GM18907 (cell line): Measurements from ENCODE around the gene B3GNT7.
"Not testable (repeated sequence)": the region's sequence is repeated elsewhere in the genome, so short reads cannot be mapped to it uniquely, and the experiment has no call there.

Source experiments
- ATAC-seq: cut with Tn5 transposase; IDR thresholded peaks from one replicate; pipeline ENCODE4 v1.9.1; 2021; ENCODE audit warnings: mild to moderate bottlenecking, moderate library complexity; ENCODE audit not compliant: unreplicated experiment

B3GNT7 gene

GRCh38 chr2:231364961-231365810, 30.3 kb upstream of the B3GNT7 start:
- ATAC-seq: no peak

DNA sequence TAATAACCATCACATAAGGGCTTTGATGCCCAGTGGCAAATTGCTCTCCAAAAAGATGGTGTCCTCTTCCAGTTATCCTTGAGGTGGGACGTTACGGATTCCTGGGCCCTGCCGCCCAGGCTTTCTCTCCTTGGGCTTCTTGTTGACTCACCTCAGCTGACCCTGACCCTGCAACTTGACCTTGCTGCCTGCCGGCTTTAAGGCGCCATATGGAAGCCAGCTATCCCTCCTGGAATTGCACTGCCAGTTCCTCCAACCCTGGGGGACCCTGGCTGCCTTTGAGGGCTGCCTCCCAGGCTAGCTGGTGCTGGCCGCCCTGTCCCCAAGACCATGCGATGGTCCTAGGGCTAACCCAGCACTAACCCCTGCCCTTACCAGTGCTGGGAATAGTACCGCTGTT, 28.3 kb upstream of the B3GNT7 start:
- no peak for ATAC-seq

GRCh38 chr2:231369580-231370428, 25.7 kb upstream of the B3GNT7 start:
- no peak for ATAC-seq

- ATAC-seq: no peak
Measured at GRCh38 chr2:231370429-231370748, 25.1 kb upstream of the B3GNT7 start.

DNA sequence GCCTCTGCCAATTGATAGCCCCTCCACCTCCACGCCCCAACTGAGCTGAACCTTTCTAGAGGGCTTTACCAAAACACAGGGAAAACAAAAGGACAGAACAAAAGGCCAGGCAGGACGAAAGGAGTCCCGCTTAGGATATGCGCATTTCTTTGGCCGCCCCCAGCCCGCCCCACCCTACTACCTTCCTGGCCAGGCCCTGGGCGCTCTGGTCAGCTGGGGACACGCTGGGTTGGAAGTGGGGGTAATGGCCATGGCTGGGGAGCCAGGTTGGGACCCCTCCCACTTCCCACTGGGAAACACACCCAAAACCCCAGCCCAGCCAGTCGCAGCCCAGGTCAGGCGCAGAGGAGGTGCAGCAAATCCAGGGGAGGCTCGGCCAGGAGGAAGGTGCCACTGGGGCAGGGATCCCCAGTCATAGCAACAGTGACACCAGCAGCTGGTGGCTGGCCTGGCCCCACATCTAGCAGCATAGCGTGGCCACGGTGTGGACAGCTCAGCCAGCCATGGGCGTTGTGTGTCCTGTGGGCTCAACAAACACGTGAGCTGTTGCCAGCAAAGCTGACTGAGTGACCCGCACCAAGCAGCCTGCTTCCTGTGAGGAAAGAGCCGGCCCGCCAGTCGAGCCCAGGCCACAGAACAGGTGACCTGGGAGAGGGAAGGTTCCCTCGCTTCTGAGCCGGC, 24.6 kb upstream of the B3GNT7 start:
- no peak for ATAC-seq

DNA sequence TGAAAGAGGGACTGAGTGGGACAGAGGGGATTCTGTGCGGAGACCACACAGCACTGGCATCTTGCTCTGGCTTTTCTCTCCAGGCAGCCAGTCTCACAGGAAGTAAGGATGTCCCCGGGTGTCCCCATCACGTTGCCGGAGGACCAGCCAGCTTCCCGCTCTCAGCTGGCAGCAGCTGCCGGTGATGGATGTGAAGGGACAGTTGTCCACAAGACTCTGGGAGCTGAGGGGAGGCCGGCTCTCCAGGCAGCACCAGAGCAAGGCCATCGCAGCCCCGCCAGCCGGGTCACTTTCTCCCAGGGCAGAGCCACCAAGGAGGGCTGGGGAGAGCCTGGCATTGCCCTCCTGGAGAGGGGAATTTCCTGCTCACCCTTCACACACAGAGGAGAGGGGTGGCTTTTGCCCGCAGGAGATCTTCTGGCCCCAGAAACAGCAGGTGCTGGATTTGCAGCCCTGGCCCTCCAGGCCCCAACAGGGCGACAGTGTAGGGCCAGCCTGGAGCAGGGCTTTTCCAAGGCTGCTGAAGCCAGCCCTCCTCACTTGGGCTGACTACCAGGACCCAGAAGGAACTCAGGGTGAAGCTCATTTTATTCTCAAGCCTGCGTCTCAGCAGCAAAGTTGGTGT, 24.0 kb upstream of the B3GNT7 start:
- ATAC-seq: no peak

GRCh38 chr2:231372326-231372725, 23.2 kb upstream of the B3GNT7 start:
- ATAC-seq: no peak

GRCh38 chr2:231373184-231373583, 22.3 kb upstream of the B3GNT7 start:
- ATAC-seq: no peak

DNA sequence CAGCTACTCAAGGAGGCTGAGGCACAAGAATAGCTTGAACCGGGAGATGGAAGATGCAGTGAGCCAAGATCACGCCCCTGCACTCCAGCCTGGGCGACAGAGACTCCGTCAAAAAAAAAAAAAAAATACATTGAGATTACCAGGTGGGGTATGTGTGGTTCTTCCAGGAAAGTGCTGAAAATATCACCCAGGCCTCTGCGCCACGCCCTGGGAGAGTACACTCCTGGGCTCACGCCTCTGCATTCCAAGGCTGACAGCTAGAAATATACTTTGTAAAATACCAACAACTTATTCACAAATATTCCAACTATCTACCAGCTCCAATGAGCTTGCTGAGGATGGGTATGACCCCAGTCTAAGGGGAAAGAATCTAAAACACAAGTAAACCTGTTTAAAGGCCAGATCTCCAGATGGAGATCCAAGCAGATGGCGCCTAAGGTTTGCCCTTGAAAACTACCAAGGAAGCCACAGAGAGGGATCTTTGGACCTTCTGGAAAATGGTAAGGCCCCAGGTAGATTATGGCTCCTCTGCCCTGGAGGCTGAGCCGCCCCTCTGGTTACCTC, 21.6 kb upstream of the B3GNT7 start:
- no peak for ATAC-seq

DNA sequence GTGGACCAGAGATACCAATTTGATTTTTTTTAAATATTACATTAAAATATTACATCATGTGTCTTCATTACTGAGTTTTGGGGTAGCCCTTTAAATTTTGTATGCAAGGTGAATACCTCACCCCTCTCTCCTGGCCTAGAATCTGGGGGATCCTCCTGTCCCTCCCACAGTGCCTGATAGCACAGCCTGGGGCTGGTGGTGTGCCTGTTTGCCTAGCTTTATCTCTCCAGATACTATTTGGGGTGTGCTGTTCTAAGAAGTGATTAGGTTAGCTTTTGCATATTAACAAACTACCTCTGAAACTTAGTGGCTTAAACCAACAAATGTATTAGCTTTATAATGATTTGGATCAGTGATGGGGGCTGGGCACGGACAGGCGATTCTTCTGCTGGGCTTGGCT, 20.7 kb upstream of the B3GNT7 start:
- ATAC-seq: no peak

DNA sequence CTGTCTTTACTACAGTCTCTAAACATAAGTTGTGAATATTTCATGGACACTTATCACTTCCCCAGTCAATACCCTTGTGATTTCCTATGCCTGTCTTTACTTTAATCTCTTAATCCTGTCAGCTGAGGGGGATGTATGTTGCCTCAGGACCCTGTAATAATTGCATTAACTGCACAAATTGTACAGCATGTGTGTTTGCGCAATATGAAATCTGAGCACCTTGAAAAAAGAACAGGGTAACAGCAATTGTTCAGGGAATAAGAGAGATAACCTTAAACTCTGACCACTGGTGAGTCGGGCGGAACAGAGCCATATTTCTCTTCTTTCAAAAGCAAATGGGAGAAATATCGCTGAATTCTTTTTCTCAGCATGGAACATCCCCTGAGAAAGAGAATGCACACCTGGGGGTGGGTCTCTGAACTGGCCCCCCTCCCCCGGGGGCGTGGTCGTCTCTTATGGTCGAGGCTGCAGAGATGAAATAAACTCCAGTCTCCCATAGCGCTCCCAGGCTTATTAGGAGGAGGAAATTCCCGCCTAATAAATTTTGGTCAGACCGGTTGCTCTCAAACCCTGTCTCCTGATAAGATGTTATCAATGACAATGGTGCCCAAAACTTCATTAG, 19.4 kb upstream of the B3GNT7 start:
- ATAC-seq: not testable (repeated sequence)

DNA sequence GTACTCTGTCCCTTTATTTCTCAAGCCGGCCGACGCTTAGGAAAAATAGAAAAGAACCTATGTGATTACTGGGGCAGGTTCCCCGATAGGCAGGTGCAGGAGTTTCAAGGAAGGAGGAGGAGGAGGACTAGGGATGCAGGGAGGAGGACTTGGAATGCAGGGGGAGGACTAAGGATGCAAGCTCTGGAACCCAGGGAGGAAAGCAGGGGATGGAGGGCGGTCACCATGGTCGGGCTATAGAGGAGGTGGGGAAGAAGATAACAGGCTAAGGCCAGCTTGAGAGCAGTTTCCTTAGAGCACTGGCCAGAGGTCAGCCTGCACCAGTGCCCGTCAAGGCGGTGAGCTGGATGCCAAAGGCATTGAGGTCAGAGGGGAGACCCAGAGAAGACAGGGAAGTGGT, 18.7 kb upstream of the B3GNT7 start:
- no peak for ATAC-seq

DNA sequence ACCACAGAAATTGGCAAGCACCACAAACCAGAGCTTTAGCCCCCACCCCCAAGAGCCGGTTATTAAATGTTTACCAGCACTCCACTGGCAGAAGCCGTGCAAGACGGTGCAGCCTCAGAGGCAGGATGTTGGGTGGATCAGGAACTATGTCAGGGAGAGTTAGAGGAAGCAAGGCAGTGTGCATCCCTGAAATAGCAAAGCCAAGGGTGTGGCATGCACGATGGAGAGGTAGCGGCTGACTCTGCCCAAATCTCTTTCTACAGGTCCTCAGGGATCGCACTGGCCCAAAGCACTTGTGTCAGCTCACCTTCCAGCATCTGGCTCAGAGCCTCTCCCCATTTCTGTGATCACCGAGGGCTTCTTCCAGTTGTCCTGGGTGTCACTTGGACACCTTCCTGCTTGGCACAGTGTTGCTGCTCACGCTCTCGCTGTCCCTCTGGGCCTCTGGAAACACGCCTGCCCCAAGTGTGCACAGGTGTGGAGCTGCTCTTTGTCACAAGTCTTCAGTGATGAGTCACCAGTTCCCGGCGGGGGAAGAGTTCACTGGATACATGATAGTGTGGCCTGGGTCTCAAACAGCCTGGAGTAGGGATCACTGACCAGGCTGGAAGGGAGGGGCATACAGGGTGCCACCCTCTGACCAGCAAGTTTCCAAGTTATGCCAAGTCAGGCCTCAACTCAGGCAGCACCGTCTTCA, 17.3 kb upstream of the B3GNT7 start:
- no peak for ATAC-seq

DNA sequence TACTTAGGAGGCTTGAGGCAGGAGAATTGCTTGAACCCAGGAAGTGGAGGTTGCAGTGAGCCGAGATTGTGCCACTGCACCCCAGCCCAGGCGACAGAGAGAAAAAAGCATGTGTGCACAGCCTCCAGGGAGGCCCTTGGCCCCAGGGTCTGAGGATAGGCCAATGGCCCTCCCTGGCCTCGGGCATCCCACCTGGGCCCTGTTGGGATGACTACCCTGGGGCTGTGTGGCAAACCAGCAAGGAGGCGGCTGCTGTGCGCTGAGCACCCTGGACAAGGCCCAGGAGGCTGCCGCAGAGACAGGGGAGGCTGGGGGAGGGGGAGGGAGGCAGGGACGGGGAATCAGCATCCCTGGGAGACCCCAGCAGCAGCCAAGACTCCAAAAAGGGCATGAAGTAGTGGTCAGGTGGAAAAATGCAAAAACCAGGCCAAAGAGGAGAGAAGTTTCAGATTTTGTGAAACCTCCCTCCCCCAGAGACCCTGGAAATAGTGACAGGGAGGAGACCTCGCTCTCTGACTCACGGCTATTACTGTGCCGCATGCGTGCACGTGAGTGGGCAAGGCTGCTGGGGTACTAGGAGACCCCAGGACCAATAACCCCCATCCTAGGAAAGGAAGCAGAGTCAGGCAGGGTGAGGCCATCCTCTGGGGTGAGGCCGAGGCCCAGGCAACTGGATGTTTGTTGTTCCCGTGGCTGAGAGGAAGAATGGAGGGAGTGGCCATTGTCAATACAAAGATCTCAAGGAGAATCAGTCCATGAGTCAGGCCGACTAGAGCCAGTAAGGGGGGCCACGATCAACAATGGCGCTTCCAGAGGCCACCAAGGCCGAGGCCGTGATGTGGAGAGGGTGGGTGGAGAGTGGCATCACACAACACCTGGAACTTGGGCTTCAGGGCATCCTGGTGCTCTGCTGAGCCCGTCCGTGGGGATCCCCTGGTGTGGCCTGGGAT, 16.0 kb upstream of the B3GNT7 start:
- no peak for ATAC-seq

DNA sequence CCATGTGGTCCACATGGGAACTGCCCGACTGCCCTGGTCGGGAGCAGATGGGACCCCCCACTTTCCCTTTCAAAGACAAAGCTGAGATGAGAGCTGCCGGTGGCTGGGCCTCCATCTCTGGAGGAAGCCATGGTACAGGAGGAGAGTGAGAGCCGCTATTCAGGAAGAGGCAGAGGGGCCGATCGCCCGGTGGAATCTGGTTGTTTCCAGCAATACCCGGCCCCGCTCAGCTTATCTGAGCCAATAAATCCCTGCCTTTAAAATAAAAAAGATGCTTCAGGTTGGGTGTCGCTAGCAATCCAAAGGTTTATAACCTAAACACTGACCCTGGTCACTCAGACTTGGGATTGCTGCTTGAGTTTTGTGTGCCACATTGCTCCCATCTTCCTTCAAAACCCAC, 15.2 kb upstream of the B3GNT7 start:
- no peak for ATAC-seq

DNA sequence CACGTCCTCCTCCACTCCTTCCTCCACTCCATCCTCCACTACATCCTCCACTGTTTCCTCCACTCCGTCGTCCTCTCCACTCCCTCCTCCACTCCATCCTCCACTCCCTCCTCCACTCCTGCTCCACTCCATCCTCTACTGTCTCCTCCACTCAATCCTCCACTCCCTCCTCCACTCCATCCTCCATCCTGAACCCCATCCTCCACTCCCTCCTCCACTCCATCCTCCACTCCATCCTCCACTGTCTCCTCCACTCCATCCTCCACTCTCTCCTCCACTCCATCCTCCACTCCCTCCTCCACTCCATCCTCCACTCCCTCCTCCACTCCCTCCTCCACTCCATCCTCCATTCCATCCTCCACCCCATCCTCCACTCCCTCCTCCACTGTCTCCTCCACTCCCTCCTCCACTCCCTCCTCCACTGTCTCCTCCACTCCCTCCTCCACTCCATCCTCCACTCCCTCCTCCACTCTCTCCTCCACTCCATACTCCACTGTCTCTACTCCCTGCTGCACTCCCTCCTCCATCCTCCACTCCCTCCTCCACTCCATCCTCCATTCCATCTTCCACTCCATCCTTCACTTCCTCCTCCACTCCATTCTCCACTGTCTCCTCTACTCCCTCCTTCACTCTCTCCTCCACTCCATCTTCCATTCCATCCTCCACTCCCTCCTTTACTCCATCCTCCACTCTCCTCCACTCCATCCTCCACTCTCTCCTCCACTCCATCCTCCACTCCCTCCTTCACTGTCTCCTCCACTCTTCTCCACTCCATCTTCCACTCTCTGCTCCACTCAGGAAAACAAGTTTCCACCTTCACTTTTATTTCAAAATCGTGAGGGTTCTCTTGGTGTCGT, 14.3 kb upstream of the B3GNT7 start:
- ATAC-seq: no peak

- no peak for ATAC-seq
Measured at GRCh38 chr2:231382116-231382515, 13.4 kb upstream of the B3GNT7 start.
